Measurements from ENCODE around the gene TMEM45A. TPM values are rescaled to one million over a fixed set of nuclear protein-coding genes. Genes with fewer than 3 reads are reported as not detected.

The TMEM45A gene
- total and polyA plus RNA-seq, 11 donors, result 1.8 to 11.2 (median 3.1) TPM

GRCh38 chr3:100457811-100458210, 34.6 kb upstream of the TMEM45A start:
- H3K27ac ChIP-seq, result no peak overlapping the region
- DNase-seq, result no peak
- TF ChIP-seq CTCF (IDR thresholded peaks at IDR 0.05) (no peak), POLR2A (IDR thresholded peaks at IDR 0.05) (no peak)
- no peaks in the 10 kb centered on the region for H3K9me3 ChIP-seq
- H3K36me3 ChIP-seq, result peaks cover 0 to 12% (median 0%) of the 10 kb centered on the region in 9 donors
- 83 to 97% (median 95%) methylated on average over 1 of the region's 1 CpG for WGBS, 4 donors
- no peaks in the 10 kb centered on the region for H3K4me1 ChIP-seq
- no peak for ATAC-seq
- H3K27me3 ChIP-seq, result no peaks in the 10 kb centered on the region
- H3K4me3 ChIP-seq, result no peak overlapping the region
- intact Hi-C loops (cut with DNase I), result loop anchor here in 1 of 10 donors (5.0 kb wide), 1 partner anchor 134 kb away; no protein-coding TSS in a partner anchor

GRCh38 chr3:100458814-100459213, 33.6 kb upstream of the TMEM45A start:
- Histone ChIP-seq H3K36me3 (peaks cover 0 to 9% (median 0%) of the 10 kb centered on the region in 9 donors), H3K27ac (no peak overlapping the region), H3K4me3 (no peak overlapping the region), H3K4me1 (no peaks in the 10 kb centered on the region), H3K27me3 (no peaks in the 10 kb centered on the region), H3K9me3 (no peaks in the 10 kb centered on the region)
- ATAC-seq, result no peak
- DNase-seq, result no peak
- TF ChIP-seq CTCF (IDR thresholded peaks at IDR 0.05), result no peak
- no peak for TF ChIP-seq POLR2A (IDR thresholded peaks at IDR 0.05)
- intact Hi-C loops (cut with DNase I), result loop anchor here in 1 of 10 donors (5.0 kb wide), 1 partner anchor 133 kb away; no protein-coding TSS in a partner anchor
- 94 to 100% (median 99%) methylated on average over 1 of the region's 1 CpG for WGBS, 4 donors

GRCh38 chr3:100463002-100463401, 29.4 kb upstream of the TMEM45A start:
- peaks cover 0 to 9% (median 0%) of the 10 kb centered on the region in 12 donors for H3K9me3 ChIP-seq
- no peak overlapping the region for H3K27ac ChIP-seq
- DNase-seq, result peak in 1 of 5 donors; percentile 10
- peaks cover 0 to 9% (median 0%) of the 10 kb centered on the region in 12 donors for H3K4me1 ChIP-seq
- TF ChIP-seq POLR2A (IDR thresholded peaks at IDR 0.05) (no peak), CTCF (IDR thresholded peaks at IDR 0.05) (peak; percentile 47 to 79 (median 62))
- no peaks in the 10 kb centered on the region for H3K27me3 ChIP-seq
- intact Hi-C loops (cut with DNase I), result loop anchor here in 9 of 10 donors (1.0 to 10.0 kb wide), 9 partner anchors 126 to 732 kb away; no protein-coding TSS in a partner anchor
- peak in 3 of 4 donors; percentile 77 to 89 (median 85) for ATAC-seq
- no peak overlapping the region for H3K4me3 ChIP-seq
- WGBS, 4 donors, result 2 to 6% (median 3%) methylated on average over 3 of the region's 3 CpGs
- no peaks in the 10 kb centered on the region for H3K36me3 ChIP-seq

GRCh38 chr3:100463646-100464155, 28.7 kb upstream of the TMEM45A start:
- 53 to 68% (median 65%) methylated on average over 3 of the region's 3 CpGs for WGBS, 4 donors
- DNase-seq, result no peak
- H3K27me3 ChIP-seq, result no peaks in the 10 kb centered on the region
- peaks cover 0 to 9% (median 0%) of the 10 kb centered on the region in 12 donors for H3K4me1 ChIP-seq
- H3K27ac ChIP-seq, result no peak overlapping the region
- H3K9me3 ChIP-seq, result peaks cover 0 to 11% (median 0%) of the 10 kb centered on the region in 12 donors
- TF ChIP-seq POLR2A (IDR thresholded peaks at IDR 0.05) (no peak), CTCF (IDR thresholded peaks at IDR 0.05) (no peak)
- H3K4me3 ChIP-seq, result no peak overlapping the region
- ATAC-seq, result no peak
- no peaks in the 10 kb centered on the region for H3K36me3 ChIP-seq
- intact Hi-C loops (cut with DNase I), result loop anchor here in 9 of 10 donors (1.0 to 10.0 kb wide), 9 partner anchors 125 to 731 kb away; no protein-coding TSS in a partner anchor

Measured in heart left ventricle (tissue), 16 donors.